ENCODE results near the gene UBR1. TPM values are rescaled to one million over a fixed set of nuclear protein-coding genes. Genes with fewer than 3 reads are reported as not detected.

Gene UBR1
- total RNA-seq, 1 experiment from 2014 or later = 22.2 TPM

GRCh38 chr15:43121863-43122262 lies 16.0 kb upstream of the UBR1 start:
- Histone ChIP-seq H3K79me2 (ENCODE audit: insufficient read depth, low read length) (no peaks in the 10 kb centered on the region), H3K18ac (ENCODE audit: insufficient read length, low read depth, low read length) (no peak overlapping the region), H2BK5ac (ENCODE audit: insufficient read length, low read length) (no peak overlapping the region), H3K27me3 (ENCODE audit: insufficient read depth, low read length) (no peaks in the 10 kb centered on the region), H3K23me2 (ENCODE audit: insufficient read length, low read depth, low read length, poor library complexity, severe bottlenecking) (no peaks in the 10 kb centered on the region), H4K91ac (ENCODE audit: insufficient read length, low read depth, low read length) (no peak overlapping the region), H2BK12ac (ENCODE audit: insufficient read length, low read depth, low read length) (no peak overlapping the region), H3K9me3 (ENCODE audit: control insufficient read depth, low read depth, low read length) (no peaks in the 10 kb centered on the region), H3K9ac (ENCODE audit: extremely low read depth, insufficient read length, low read length) (no peak overlapping the region), H3K4me2 (ENCODE audit: insufficient read depth, insufficient read length, low read length) (no peak overlapping the region), H3K27ac (ENCODE audit: insufficient read length, low read depth, low read length) (no peak overlapping the region), H2AFZ (ENCODE audit: low read length) (no peak overlapping the region), H2BK20ac (ENCODE audit: low read depth, low read length, poor library complexity, severe bottlenecking) (no peak overlapping the region), H3K23ac (ENCODE audit: insufficient read length, low read depth, low read length) (no peak overlapping the region), H2BK15ac (ENCODE audit: low read depth, low read length) (no peak overlapping the region), H3K4me1 (ENCODE audit: insufficient read depth, low read length) (no peaks in the 10 kb centered on the region), H3K4ac (ENCODE audit: low read depth, low read length) (no peak overlapping the region), H3K14ac (ENCODE audit: insufficient read depth, low read length) (no peak overlapping the region), H2BK120ac (ENCODE audit: low read depth, low read length, poor library complexity, severe bottlenecking) (no peak overlapping the region), H3K79me1 (ENCODE audit: insufficient read depth, low read depth, low read length, poor library complexity, severe bottlenecking) (no peaks in the 10 kb centered on the region), H3T11ph (ENCODE audit: low read length) (no peak overlapping the region), H3K56ac (ENCODE audit: insufficient read length, low read depth, low read length) (no peak overlapping the region), H4K5ac (ENCODE audit: insufficient read length, low read depth, low read length) (no peak overlapping the region), H4K20me1 (ENCODE audit: control insufficient read depth, insufficient read depth, insufficient read length) (no peaks in the 10 kb centered on the region), H2AK5ac (ENCODE audit: insufficient read length, low read length) (no peak overlapping the region), H4K8ac (replicated peaks; ENCODE audit: insufficient read length, low read depth, low read length) (no peak overlapping the region)
- no peaks in the 10 kb centered on the region for H3K9me3 Mint-ChIP-seq
- no peak for DNase-seq
- no peak overlapping the region for H3K27ac Mint-ChIP-seq
- no CpG with 5 or more reads among the region's 2 CpGs for WGBS (ENCODE audit: extremely low coverage, insufficient read length, low lambda C conversion rate)
- H3K36me3 Mint-ChIP-seq (ENCODE audit: insufficient read depth in 1 of 3, low read depth in 3 of 3) = no peaks in the 10 kb centered on the region
- H3K4me1 Mint-ChIP-seq = peaks cover 8 to 11% of the 10 kb centered on the region in 2 experiments
- no peak overlapping the region for H3K4me3 Mint-ChIP-seq
- no peak for TF ChIP-seq CTCF (conservative IDR thresholded peaks at IDR 0.05)
- peaks cover 51% of the 10 kb centered on the region for H3K27me3 Mint-ChIP-seq (ENCODE audit: low read depth)
